A673 (cell line): ENCODE data around the gene CFAP61.

Experiments used
- CTCF ChIP-seq: fragments of 300-800, 200-600 bp; sonication (generic); conservative IDR thresholded peaks from 2 replicates; pipeline ENCODE4 v1.5.1; 2017; ENCODE audit warnings: low read depth, mild to moderate bottlenecking, antibody characterized with exemption, low read length, moderate library complexity, mixed read lengths
- EZH2 ChIP-seq: fragments of 200-600 bp; sonication (generic); IDR thresholded peaks from 2 replicates; pipeline ENCODE4 v1.6.1; 2017; ENCODE audit warnings: borderline replicate concordance, low read depth, mild to moderate bottlenecking, mixed read lengths, antibody characterized with exemption, low read length; ENCODE audit not compliant: poor library complexity, severe bottlenecking

- TF ChIP-seq EZH2 (no peak), CTCF (no peak)
These were observed 97.9 kb downstream of the CFAP61 start for GRCh38 chr20:20150241-20150640.
